Stimulated activated CD8-positive, alpha-beta memory T cell treated with anti-CD3 and anti-CD28 coated beads, Interleukin-15, amount 100 ng/mL, for 24 hours (primary cell): ENCODE measurements around the gene BZW2.

ENCODE experiments used
- DNase-seq: peaks from one replicate; pipeline ENCODE4 v3.0.0-alpha.2; 2020; ENCODE audit warnings: low read depth

The BZW2 gene

DNA sequence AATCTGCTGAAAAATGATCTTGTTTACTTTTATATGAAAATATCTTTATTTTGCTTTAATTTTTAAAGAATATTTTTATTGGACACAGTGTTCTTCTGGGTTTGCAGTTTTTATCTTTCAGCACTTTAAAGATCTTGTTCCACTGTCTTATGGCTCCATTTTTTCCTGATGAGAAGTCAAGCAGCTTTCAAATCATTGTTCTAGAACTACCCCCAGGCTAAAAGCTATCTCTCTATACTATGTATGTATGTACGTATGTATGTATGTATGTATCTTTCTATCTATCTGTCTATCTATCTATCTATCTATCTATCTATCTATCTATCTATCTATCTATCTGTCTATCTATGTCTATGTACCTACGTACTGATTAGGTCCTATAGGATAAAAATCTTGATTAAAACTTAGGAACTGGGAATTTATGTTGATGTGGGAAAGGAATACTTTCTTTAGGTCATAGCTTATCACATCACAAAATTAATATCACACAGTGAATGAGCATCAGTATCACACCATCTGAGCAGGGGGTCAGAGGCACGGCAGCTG, 72.2 kb downstream of the BZW2 start:
- DNase-seq: no peak

- DNase-seq: no peak
These were observed 73.7 kb downstream of the BZW2 start for GRCh38 chr7:16719699-16720098.

GRCh38 chr7:16721541-16721940, 75.6 kb downstream of the BZW2 start:
- no peak for DNase-seq

- DNase-seq: no peak
These were observed 78.4 kb downstream of the BZW2 start for GRCh38 chr7:16724344-16724743.

DNA sequence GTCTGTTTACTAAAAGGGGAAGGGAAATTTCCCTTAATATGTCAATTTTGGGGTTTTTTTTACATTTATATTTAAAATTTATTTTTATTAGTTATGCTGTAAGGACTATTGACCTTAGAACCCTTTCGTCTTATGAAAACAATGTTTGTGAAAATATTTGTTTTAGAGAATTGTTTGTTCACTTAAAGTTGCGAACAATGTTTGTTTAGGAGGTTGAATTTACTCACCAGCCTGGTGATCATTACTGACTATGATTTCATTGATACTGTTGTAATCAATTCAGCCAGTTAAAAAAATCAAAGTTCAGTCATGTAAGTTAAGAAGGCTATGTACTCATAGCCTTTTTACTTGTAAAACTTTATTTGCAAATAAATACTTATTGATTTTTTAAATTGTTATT, 80.2 kb downstream of the BZW2 start:
- DNase-seq: no peak

DNA sequence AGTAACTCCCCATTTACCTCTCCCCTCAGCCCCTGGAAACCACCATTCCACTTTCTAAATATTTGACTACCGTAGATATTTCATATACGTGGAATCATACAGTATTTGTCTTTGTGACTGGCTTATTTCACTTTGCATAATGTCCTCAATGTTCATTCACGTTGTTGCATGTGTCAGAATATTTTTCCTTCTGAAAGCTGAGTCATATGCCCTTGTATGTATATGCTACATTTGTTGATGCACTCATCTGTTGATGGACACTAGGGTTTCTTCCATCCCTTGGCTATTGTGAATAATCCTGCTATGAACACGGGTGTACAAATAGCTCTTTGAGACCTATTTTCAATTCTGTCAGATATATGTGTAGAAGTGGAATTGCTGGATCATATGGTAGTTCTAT, 81.8 kb downstream of the BZW2 start:
- DNase-seq: no peak

DNA sequence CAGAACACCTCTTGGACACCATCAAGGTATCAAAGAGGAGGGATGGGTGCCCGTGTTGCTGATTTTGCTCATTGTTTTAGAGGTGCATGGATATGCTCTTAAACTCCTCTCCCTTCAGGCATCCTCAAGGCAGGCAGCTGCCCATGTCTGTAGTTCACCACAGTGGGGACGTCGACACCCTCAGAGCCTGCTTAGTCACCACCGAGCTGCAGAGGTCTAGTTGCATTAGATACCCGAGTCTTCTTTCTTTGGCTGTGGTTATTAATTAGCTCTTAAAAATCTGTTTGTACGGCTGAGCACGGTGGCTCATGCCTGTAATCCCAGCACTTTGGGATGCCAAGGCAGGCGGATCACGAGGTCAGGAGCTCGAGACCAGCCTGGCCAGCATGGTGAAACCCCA, 82.8 kb downstream of the BZW2 start:
- no peak for DNase-seq

GRCh38 chr7:16729541-16729940, 83.6 kb downstream of the BZW2 start:
- no peak for DNase-seq

DNA sequence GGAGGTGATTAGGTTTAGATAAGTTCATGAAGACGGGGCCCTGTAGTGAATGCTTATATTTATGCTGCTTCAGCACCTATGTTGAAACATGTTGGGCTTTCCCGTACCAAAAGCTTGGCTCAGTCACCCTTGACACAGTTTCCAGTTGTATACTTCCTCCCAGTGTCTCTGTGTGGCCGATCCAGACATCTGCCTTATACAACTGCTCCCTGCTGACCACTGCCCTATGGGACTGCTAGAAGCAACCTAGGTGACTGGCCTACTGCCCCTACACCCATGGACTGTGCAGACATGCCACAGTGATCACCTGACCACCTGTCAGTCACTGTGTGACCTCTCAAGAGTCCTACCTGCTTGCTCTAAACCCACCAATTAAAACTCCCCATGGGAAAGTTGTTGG, 85.0 kb downstream of the BZW2 start:
- no peak for DNase-seq

GRCh38 chr7:16732828-16733227, 86.8 kb downstream of the BZW2 start:
- DNase-seq: no peak

GRCh38 chr7:16734148-16734726, 88.3 kb downstream of the BZW2 start:
- DNase-seq: no peak

GRCh38 chr7:16735020-16735419, 89.0 kb downstream of the BZW2 start:
- no peak for DNase-seq

DNA sequence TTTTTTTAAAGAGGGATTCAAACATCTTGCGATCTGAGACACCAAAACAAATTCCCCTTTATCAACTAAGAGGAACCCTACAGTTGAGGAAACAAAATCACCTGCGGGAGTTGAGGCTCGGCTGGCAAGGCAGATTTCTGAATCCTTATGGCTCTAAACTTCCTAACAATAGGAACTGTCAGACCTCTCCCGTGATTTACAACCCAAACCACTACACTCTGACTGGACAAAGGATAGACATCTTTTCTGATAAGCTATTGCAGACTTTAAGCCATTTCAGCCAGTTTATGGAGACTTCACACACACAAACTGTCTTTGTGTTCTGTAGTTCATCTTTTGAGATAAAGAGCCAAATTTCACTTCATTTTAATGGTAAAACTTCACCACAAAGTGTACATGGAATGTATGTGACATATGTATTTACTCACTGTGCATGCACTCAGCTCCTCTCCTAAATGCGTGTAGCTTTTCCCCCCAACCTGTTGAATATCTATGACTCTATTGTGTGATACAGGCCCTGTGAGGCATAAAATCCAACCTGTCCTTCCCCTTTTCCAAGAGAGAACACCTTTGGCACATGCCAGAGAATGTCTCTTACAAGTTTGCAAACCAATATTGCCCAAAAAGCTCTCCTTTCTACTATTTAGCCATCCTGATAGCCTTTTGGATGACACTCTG, 92.2 kb downstream of the BZW2 start:
- DNase-seq: no peak

- DNase-seq: no peak
These were observed 94.1 kb downstream of the BZW2 start for GRCh38 chr7:16739863-16740622.

DNA sequence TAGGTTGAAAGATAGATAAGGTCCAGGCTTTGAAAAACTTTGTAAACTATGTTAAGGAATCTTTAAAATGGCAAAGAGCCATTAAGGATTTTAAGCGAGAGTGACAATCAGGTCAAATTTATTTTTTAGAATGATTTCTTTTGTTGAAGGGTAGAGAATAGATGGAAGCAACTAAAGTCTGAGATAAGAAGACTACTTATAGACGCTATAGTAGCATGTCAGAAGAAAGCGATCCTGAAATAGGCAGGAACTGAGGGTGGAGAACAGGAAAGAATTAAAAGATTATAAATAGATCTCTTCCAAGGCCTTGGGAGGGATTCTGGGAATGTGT, 94.6 kb downstream of the BZW2 start:
- no peak for DNase-seq

GRCh38 chr7:16740996-16741395, 95.0 kb downstream of the BZW2 start:
- no peak for DNase-seq

GRCh38 chr7:16741676-16742075, 95.7 kb downstream of the BZW2 start:
- no peak for DNase-seq

- DNase-seq: no peak
These were observed 96.6 kb downstream of the BZW2 start for GRCh38 chr7:16742547-16742946.

DNA sequence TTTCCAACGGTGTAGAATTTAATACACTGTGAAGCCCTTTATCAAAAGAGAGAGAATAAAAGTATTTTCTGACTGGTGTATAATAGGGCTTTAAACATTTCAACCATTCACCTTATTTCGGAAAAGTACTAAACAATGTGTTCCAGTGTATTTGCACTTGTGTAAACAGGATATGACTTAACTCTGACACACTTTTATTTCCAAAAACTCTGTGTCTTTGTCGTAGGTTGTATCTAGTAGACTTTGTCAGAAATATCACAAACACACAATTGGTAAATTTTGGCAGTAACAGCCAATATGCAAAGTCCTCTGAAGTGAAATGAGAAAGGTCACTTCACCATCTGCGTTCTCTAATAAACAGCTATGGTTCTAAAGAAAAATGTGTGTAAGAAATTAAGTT, 97.3 kb downstream of the BZW2 start:
- DNase-seq: no peak

- no peak for DNase-seq
These were observed 98.7 kb downstream of the BZW2 start for GRCh38 chr7:16744518-16745250.

DNA sequence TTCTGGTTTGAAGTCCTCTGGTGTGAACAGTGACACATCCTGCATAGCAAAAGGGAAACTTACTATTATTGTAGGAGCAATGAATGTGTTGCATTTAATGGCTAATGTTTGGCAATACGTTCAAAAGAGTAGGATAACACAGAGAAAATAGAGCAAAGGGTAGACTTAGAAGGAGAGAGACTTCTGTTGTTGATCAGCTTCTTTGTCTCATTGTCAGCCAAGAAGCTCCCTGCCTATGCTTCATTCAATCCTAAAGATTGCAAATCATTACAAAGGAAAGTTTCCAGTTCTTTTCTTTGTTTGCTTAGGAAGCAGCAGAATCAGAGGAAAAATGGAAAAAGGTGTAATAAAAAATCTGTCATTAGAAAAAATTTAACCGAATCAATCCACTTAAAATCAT, 99.7 kb downstream of the BZW2 start:
- no peak for DNase-seq

DNA sequence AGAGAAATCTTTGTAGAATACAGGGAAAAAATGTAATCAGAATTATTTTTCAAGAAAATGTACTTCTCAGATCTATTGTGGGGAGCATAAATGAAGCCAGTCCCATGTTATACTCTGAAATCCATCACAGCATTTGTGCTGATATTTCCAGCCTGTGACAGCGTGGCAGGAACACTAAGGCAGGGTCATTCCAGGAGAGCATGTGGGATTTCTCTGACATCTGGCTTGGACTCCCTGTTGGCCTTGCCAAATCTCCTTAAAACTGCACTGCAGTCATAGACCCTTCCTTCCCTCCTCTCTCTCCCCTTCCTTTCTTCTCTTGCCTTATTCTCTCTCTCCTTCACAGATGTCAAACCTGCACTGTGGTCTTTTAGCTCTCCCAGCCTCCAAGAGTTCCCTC, 101.1 kb downstream of the BZW2 start:
- no peak for DNase-seq
